HEK293 (cell line): ENCODE results near the gene SELENOP.

ENCODE experiments used
- CTCF ChIA-PET: fragments of 350-600 bp; formaldehyde crosslinking; extraction: SDS; loops from one replicate; lab custom pipeline; 2021; ENCODE audit warnings: antibody characterized with exemption; lab: Yijun Ruan, JAX
- POLR2A ChIA-PET: fragments of 300-600 bp; formaldehyde crosslinking; extraction: SDS; loops from one replicate; lab custom pipeline; 2020; ENCODE audit warnings: antibody characterized with exemption, inconsistent platforms; lab: Yijun Ruan, JAX
- H3K27ac ChIP-seq: fragments of 200-500 bp; sonication (Bioruptor generic); 2 replicates; pipeline ENCODE4 v1.5.1; 2014; ENCODE audit warnings: low read depth, low read length, control low read depth, inconsistent platforms; ENCODE audit errors: extremely low read depth
- H3K36me3 ChIP-seq, 2 experiments: fragments of 200-500 bp in 1 of 2; sonication (Bioruptor generic) in 1 of 2; 1 replicate in 1 of 2; 2 replicates in 1 of 2; pipeline ENCODE4 v1.5.1; 2014 to 2017; ENCODE audit warnings: inconsistent platforms in 2 of 2, low read length in 2 of 2; ENCODE audit not compliant: control insufficient read depth in 2 of 2, insufficient read depth in 1 of 2
- H3K4me1 ChIP-seq: fragments of 200-500 bp; sonication (Bioruptor generic); 2 replicates; pipeline ENCODE4 v1.5.1; 2014; ENCODE audit warnings: mild to moderate bottlenecking, low read length, inconsistent platforms; ENCODE audit not compliant: control insufficient read depth, insufficient read depth
- H3K4me3 ChIP-seq: 2 replicates; pipeline ENCODE4 v1.5.1; 2011; ENCODE audit warnings: low read depth, mild to moderate bottlenecking, control low read depth, low read length, moderate library complexity
- H3K9me3 ChIP-seq: fragments of 200-500 bp; sonication (Bioruptor generic); 2 replicates; pipeline ENCODE4 v1.5.1; 2014; ENCODE audit warnings: low read depth, low read length, inconsistent platforms; ENCODE audit not compliant: control insufficient read depth, insufficient read depth
- EGR2 ChIP-seq: fragments of 450-650 bp; formaldehyde crosslinking; IDR thresholded peaks from 2 replicates; pipeline ENCODE4 v1.5.1; 2016; ENCODE audit warnings: low read depth, missing biosample characterization, missing genetic modification characterization
- GLI4 ChIP-seq: fragments of 450-650 bp; formaldehyde crosslinking; IDR thresholded peaks from 2 replicates; pipeline ENCODE4 v1.5.1; 2016; ENCODE audit warnings: missing biosample characterization, missing genetic modification characterization
- SCRT1 ChIP-seq: fragments of 450-650 bp; formaldehyde crosslinking; IDR thresholded peaks from 2 replicates; pipeline ENCODE4 v1.5.1; 2016; ENCODE audit warnings: missing biosample characterization, missing genetic modification characterization, borderline replicate concordance
- SP2 ChIP-seq: fragments of 450-650 bp; formaldehyde crosslinking; IDR thresholded peaks from 2 replicates; pipeline ENCODE4 v1.5.1; 2016; ENCODE audit warnings: missing biosample characterization, missing genetic modification characterization
- YY2 ChIP-seq: fragments of 450-650 bp; formaldehyde crosslinking; IDR thresholded peaks from 2 replicates; pipeline ENCODE4 v1.5.1; 2016; ENCODE audit warnings: missing biosample characterization, missing genetic modification characterization
- ZBTB7A ChIP-seq: fragments of 450-650 bp; formaldehyde crosslinking; IDR thresholded peaks from 2 replicates; pipeline ENCODE4 v1.5.1; 2016; ENCODE audit warnings: low read depth, missing biosample characterization, missing genetic modification characterization
- ZNF114 ChIP-seq: fragments of 450-650 bp; formaldehyde crosslinking; IDR thresholded peaks from 2 replicates; pipeline ENCODE4 v1.5.0; 2017; ENCODE audit warnings: missing biosample characterization, missing genetic modification characterization
- ZNF132 ChIP-seq: fragments of 450-650 bp; formaldehyde crosslinking; IDR thresholded peaks from 2 replicates; pipeline ENCODE4 v1.5.1; 2017; ENCODE audit warnings: missing biosample characterization, missing genetic modification characterization, borderline replicate concordance
- ZNF138 ChIP-seq: fragments of 450-650 bp; formaldehyde crosslinking; IDR thresholded peaks from 2 replicates; pipeline ENCODE4 v1.5.1; 2016; ENCODE audit warnings: missing biosample characterization, missing genetic modification characterization, borderline replicate concordance
- ZNF157 ChIP-seq: fragments of 450-650 bp; formaldehyde crosslinking; IDR thresholded peaks from 2 replicates; pipeline ENCODE4 v1.5.1; 2016; ENCODE audit warnings: missing biosample characterization, missing genetic modification characterization
- ZNF221 ChIP-seq: fragments of 450-650 bp; formaldehyde crosslinking; IDR thresholded peaks from 2 replicates; pipeline ENCODE4 v1.5.1; 2017; ENCODE audit warnings: missing biosample characterization, missing genetic modification characterization, borderline replicate concordance
- ZNF280D ChIP-seq: fragments of 450-650 bp; formaldehyde crosslinking; IDR thresholded peaks from 2 replicates; pipeline ENCODE4 v1.5.1; 2016; ENCODE audit warnings: missing biosample characterization, missing genetic modification characterization
- ZNF366 ChIP-seq: fragments of 450-650 bp; formaldehyde crosslinking; conservative IDR thresholded peaks from 2 replicates; pipeline ENCODE4 v1.5.1; 2016; ENCODE audit warnings: missing biosample characterization, missing genetic modification characterization
- ZNF404 ChIP-seq: fragments of 450-650 bp; formaldehyde crosslinking; IDR thresholded peaks from 2 replicates; pipeline ENCODE4 v1.5.1; 2017; ENCODE audit warnings: missing biosample characterization, missing genetic modification characterization
- ZNF416 ChIP-seq: fragments of 450-650 bp; formaldehyde crosslinking; IDR thresholded peaks from 2 replicates; pipeline ENCODE4 v1.5.1; 2016; ENCODE audit warnings: missing biosample characterization, missing genetic modification characterization
- ZNF426 ChIP-seq: fragments of 450-650 bp; formaldehyde crosslinking; IDR thresholded peaks from 2 replicates; pipeline ENCODE4 v1.5.1; 2017; ENCODE audit warnings: missing biosample characterization, missing genetic modification characterization, mild to moderate bottlenecking, inconsistent platforms, moderate library complexity
- ZNF473 ChIP-seq: fragments of 450-650 bp; formaldehyde crosslinking; IDR thresholded peaks from 2 replicates; pipeline ENCODE4 v1.5.1; 2017; ENCODE audit warnings: missing biosample characterization, missing genetic modification characterization
- ZNF501 ChIP-seq: fragments of 450-650 bp; formaldehyde crosslinking; IDR thresholded peaks from 2 replicates; pipeline ENCODE4 v1.5.1; 2016; ENCODE audit warnings: missing biosample characterization, missing genetic modification characterization
- ZNF837 ChIP-seq: fragments of 450-650 bp; formaldehyde crosslinking; IDR thresholded peaks from 2 replicates; pipeline ENCODE4 v1.5.1; 2016; ENCODE audit warnings: missing biosample characterization, missing genetic modification characterization
- ZNF843 ChIP-seq: fragments of 450-650 bp; formaldehyde crosslinking; IDR thresholded peaks from 2 replicates; pipeline ENCODE4 v1.5.1; 2016; ENCODE audit warnings: missing biosample characterization, missing genetic modification characterization
- ZXDB ChIP-seq: fragments of 450-650 bp; formaldehyde crosslinking; IDR thresholded peaks from 2 replicates; pipeline ENCODE4 v1.5.1; 2016; ENCODE audit warnings: missing biosample characterization, missing genetic modification characterization

The SELENOP gene

GRCh38 chr5:42808888-42809611, 2.6 kb downstream of the SELENOP start:
- H3K4me1 ChIP-seq, result peaks cover 10% of the 10 kb centered on the region
- H3K36me3 ChIP-seq, result peaks cover 33 to 36% of the 10 kb centered on the region in 2 experiments
- ChIA-PET POLR2A (interaction anchor here (0.6 to 0.7 kb wide), 2 partner anchors 61 to 1642 kb away, joined by 3 read pairs; no protein-coding TSS in a partner anchor), CTCF (interaction anchor here (0.7 kb wide), 1 partner anchor 11 kb away, joined by 3 read pairs; no protein-coding TSS in a partner anchor)
- TF ChIP-seq ZNF473 (no peak), ZNF404 (tag by site-specific recombination) (no peak), ZXDB (tag by site-specific recombination) (no peak), YY2 (tag by site-specific recombination) (no peak), ZNF366 (tag by site-specific recombination) (no peak), ZNF132 (tag by site-specific recombination) (no peak), ZNF837 (tag by site-specific recombination) (no peak), ZNF114 (no peak), ZBTB7A (tag by site-specific recombination) (no peak), ZNF221 (tag by site-specific recombination) (no peak), GLI4 (no peak), ZNF416 (tag by site-specific recombination) (no peak), SP2 (tag by site-specific recombination) (no peak), ZNF138 (tag by site-specific recombination) (no peak), ZNF426 (no peak), ZNF501 (no peak), ZNF843 (tag by site-specific recombination) (no peak)
- H3K27ac ChIP-seq, result no peak overlapping the region
- H3K9me3 ChIP-seq, result no peaks in the 10 kb centered on the region
- no peak overlapping the region for H3K4me3 ChIP-seq

GRCh38 chr5:42807722-42808447, 3.8 kb downstream of the SELENOP start:
- no peak for TF ChIP-seq ZNF280D
- TF ChIP-seq ZNF157, result peak; percentile 69
- TF ChIP-seq SCRT1 (tag by site-specific recombination), result no peak
- no peak for TF ChIP-seq EGR2 (tag by site-specific recombination)
- H3K9me3 ChIP-seq, result no peaks in the 10 kb centered on the region
- H3K27ac ChIP-seq, result no peak overlapping the region
- peaks cover 10% of the 10 kb centered on the region for H3K4me1 ChIP-seq
- H3K4me3 ChIP-seq, result no peak overlapping the region
- ChIA-PET CTCF (no interaction called here), POLR2A (no interaction called here)
- H3K36me3 ChIP-seq, result peaks cover 41 to 43% of the 10 kb centered on the region in 2 experiments
